ENCODE data around the gene LHPP.

Gene LHPP

DNA sequence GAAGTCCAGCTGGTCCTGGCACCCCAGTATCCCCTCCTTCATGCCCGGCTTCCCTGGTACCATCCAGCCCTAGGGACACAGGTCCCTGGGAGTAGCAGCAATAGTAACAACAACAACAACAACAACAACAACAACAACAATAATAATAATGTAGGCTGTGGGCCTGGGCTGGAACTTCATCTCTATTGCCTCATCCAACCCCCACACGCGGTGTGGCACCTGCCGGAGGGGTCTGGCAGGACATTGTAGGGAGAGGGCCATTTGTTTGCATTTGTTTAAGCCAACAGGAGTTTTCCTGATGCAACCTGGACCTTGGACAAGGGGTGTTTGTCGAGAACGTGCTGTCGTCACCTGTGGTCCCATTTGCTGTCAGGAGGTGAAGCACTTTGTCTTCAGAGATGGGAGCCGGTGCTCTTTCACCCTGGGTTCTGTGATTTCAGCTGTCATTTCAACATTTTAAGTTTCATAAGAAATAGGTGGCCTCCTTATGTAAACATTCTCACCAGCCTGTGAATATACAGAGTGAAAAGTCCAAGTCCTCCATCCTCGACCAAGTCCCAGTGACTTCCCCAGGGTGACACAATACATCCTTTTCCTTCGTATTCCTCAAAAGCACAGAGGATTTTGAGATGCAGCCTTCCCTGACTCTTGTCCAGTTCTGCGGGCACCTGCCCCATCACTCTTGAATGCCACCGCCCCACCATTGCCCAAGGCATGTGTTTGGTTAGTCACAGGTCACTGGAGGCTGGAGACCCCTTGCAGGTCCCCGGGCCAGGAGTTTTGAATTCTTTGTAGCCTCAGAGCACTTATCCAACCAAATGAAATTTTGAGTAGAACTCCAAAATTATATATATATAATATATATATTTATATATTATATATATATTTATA, 9.2 kb downstream of the LHPP start:
- Histone ChIP-seq H3K4me1 (no peaks in the 10 kb centered on the region), H3K9me3 (no peaks in the 10 kb centered on the region), H3K36me3 (replicated peaks) (no peaks in the 10 kb centered on the region), H3K4me3 (no peak overlapping the region), H3K27me3 (ENCODE audit: low read depth) (no peaks in the 10 kb centered on the region)
- in situ Hi-C loops (cut with MboI; ENCODE audit: low sequenced_read_pairs): no loop called here
- DNase-seq (ENCODE audit: low spot score in 2 of 2): peak in 1 of 2 experiments; percentile 17

- Histone ChIP-seq H3K9me3 (no peaks in the 10 kb centered on the region), H3K4me1 (no peaks in the 10 kb centered on the region), H3K27me3 (ENCODE audit: low read depth) (no peaks in the 10 kb centered on the region), H3K4me3 (no peak overlapping the region), H3K36me3 (replicated peaks) (no peaks in the 10 kb centered on the region)
- DNase-seq (ENCODE audit: low spot score in 2 of 2): no peak
- in situ Hi-C loops (cut with MboI; ENCODE audit: low sequenced_read_pairs): no loop called here
Measured at GRCh38 chr10:124472071-124472470, 10.4 kb downstream of the LHPP start.

DNA sequence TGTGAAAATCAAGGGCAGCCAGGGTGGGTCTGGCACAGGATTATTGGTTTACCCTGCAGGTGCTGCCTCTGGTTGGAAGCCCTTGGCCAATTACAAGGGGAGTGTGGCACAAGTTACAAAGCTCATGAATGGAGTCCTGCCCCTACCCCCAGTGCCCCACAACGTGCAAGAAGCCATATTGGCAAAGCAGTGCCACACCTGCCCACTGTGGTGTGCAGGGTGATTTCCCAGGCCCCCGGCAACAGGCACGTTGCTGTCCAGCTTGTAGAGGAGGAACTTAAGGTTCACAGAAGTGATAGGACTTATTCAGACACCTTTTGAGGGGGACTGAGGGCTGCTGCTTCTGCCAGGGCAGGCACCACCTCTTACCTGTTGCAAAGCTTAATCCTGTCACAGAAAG, 11.4 kb downstream of the LHPP start:
- no peak overlapping the region for H3K4me3 ChIP-seq
- H3K4me1 ChIP-seq: no peaks in the 10 kb centered on the region
- no peaks in the 10 kb centered on the region for H3K9me3 ChIP-seq
- no peaks in the 10 kb centered on the region for H3K36me3 ChIP-seq (replicated peaks)
- no peak for DNase-seq (ENCODE audit: low spot score in 2 of 2)
- H3K27me3 ChIP-seq (ENCODE audit: low read depth): no peaks in the 10 kb centered on the region
- in situ Hi-C loops (cut with MboI; ENCODE audit: low sequenced_read_pairs): no loop called here

DNA sequence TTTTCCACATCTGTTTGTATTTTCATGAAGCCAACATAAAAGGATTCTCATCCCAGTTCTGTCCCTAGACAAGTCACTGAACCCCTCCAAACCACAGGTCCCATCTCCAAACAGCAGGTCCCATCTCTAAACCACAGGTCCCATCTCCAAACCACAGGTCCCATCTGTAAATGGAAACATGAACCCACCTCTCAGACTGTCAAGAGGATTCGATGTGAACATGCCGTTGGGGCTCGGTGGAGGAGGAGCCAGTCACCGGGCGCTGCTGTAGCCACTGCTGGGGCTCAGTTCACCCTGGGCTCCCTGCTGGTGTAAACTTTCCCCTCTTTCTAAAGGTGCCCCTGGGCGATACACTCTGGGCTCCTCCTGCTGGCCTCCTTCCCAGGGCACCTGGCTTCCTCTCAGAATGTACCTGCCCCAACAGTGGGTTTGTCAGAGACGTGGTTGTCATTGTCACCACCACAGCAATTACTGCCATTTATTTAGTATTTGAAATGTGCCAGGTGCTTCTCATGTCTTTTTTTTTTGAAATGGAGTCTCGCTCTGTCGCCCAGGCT, 13.0 kb downstream of the LHPP start:
- no peaks in the 10 kb centered on the region for H3K9me3 ChIP-seq
- no peak for DNase-seq (ENCODE audit: low spot score in 2 of 2)
- no peaks in the 10 kb centered on the region for H3K4me1 ChIP-seq
- no peaks in the 10 kb centered on the region for H3K36me3 ChIP-seq (replicated peaks)
- in situ Hi-C loops (cut with MboI; ENCODE audit: low sequenced_read_pairs): no loop called here
- no peaks in the 10 kb centered on the region for H3K27me3 ChIP-seq (ENCODE audit: low read depth)
- H3K4me3 ChIP-seq: no peak overlapping the region

DNA sequence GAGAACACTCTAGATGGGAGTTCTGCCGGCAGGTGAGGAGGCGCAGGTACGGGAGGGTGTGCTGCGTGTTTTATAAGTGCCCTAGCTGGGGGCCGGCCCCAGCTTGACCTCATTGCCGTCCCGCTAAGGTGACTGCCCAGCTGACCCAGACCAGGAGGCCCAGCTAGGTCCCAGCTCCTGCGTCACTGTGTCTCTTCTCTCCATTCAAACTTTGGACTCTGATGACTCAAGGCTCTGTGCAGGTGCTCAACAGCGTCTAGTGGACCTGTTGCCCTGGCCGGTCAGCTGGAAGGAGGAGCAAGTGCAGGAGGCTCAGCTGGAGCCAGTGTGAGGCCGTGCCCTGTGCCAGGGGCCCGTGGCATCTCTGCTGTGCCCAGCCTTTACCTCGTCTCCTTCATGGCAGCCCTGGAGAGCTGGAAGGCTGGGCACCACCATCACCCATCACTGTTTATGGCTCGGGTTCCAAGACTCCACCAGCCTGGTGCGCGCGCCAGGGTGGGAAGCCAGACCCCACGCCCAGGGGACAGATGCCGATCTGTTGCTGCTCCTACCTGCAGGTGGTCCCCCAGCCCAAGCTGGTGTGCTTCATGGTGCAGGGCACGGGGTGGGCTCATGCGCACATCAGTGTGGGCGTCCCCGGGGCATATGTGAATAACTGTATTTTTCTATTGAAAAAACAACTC, 14.6 kb downstream of the LHPP start:
- no peaks in the 10 kb centered on the region for H3K27me3 ChIP-seq (ENCODE audit: low read depth)
- in situ Hi-C loops (cut with MboI; ENCODE audit: low sequenced_read_pairs): no loop called here
- no peak for DNase-seq (ENCODE audit: low spot score in 2 of 2)
- H3K4me1 ChIP-seq: no peaks in the 10 kb centered on the region
- H3K4me3 ChIP-seq: no peak overlapping the region
- H3K9me3 ChIP-seq: no peaks in the 10 kb centered on the region
- no peaks in the 10 kb centered on the region for H3K36me3 ChIP-seq (replicated peaks)

DNA sequence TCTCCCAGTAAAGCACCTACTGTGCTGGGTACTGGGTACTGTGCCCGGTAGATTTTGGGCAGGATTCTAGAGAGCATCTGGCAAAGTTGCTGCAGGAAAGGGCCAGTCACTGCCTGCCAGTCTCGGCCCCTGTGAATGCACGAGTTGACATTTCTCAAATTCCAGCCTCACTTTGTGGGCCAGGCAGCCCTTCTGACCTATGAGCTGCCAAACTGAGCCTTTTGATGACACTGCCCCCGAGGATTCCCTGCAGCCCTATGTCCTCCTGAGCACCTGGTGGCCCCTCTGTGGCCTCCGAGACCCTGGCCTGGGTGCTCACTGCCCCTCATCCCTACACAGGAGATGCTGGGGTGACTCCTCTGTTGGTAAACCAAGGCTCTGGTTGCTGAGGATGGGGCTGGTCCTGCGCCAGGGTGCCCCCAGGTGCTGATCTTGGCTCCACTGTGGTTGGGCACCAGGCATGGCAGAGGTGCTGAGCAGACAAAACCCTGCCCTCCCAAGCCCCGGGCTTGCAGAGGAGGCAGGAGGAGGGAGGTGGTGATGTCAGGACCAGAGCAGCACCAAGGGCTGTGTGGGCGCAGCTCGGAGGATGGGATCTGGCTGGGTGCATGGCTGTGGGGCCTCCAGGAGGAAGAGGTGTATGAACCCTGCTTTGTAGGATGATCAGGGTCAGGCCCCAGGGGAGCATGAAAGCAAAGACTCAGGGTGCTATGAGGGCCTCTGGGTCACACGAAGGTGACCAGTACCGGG, 16.2 kb downstream of the LHPP start:
- H3K4me3 ChIP-seq: no peak overlapping the region
- in situ Hi-C loops (cut with MboI; ENCODE audit: low sequenced_read_pairs): no loop called here
- H3K36me3 ChIP-seq (replicated peaks): no peaks in the 10 kb centered on the region
- no peaks in the 10 kb centered on the region for H3K27me3 ChIP-seq (ENCODE audit: low read depth)
- DNase-seq (ENCODE audit: low spot score in 2 of 2): no peak
- H3K4me1 ChIP-seq: no peaks in the 10 kb centered on the region
- no peaks in the 10 kb centered on the region for H3K9me3 ChIP-seq

DNA sequence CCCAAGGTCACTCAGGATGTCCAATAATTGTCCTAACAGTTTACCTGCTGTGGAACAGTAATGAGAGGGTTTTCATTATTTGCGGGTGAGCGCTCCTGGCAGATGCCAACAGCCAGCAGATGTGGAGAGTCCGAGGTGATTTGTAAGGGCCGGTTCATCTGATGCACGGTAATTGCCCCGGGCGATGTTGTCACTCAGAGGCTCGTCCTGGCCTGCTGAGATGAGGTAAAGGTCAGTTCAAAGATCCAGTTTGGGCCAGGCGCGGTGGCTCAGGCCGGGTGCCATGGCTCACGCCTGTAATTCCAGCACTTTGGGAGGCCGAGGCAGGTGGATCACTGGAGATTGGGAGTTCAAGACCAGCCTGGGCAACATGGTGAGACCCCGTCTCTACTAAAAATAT, 16.9 kb downstream of the LHPP start:
- no peaks in the 10 kb centered on the region for H3K4me1 ChIP-seq
- H3K9me3 ChIP-seq: no peaks in the 10 kb centered on the region
- in situ Hi-C loops (cut with MboI; ENCODE audit: low sequenced_read_pairs): no loop called here
- H3K4me3 ChIP-seq: no peak overlapping the region
- H3K27me3 ChIP-seq (ENCODE audit: low read depth): no peaks in the 10 kb centered on the region
- no peaks in the 10 kb centered on the region for H3K36me3 ChIP-seq (replicated peaks)
- no peak for DNase-seq (ENCODE audit: low spot score in 2 of 2)

GRCh38 chr10:124480860-124481259, 19.2 kb downstream of the LHPP start:
- no peaks in the 10 kb centered on the region for H3K9me3 ChIP-seq
- no peaks in the 10 kb centered on the region for H3K36me3 ChIP-seq (replicated peaks)
- no peak overlapping the region for H3K4me3 ChIP-seq
- H3K27me3 ChIP-seq (ENCODE audit: low read depth): no peaks in the 10 kb centered on the region
- no peaks in the 10 kb centered on the region for H3K4me1 ChIP-seq
- in situ Hi-C loops (cut with MboI; ENCODE audit: low sequenced_read_pairs): no loop called here
- DNase-seq (ENCODE audit: low spot score in 2 of 2): no peak

DNA sequence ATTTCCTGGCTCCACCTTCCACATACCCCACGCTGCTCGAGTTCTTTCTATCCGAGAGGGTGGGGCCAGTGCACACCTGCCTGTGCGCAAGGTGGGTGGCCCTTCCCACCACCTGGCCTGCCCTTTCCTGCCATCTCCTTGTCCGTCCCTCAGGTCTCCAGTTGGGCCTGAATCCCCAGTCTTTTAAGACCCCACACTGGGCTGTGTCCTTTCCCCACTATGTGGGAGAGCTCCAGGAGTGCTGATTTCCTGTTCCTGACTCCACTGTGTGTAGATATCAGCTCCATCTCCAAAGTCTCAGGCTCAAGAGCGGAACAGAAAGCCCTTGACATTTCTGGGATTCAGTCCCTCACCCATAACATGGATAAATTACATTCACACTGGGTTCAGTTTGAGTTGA, 20.1 kb downstream of the LHPP start:
- Histone ChIP-seq H3K36me3 (replicated peaks) (no peaks in the 10 kb centered on the region), H3K4me3 (no peak overlapping the region), H3K27me3 (ENCODE audit: low read depth) (no peaks in the 10 kb centered on the region), H3K4me1 (no peaks in the 10 kb centered on the region), H3K9me3 (no peaks in the 10 kb centered on the region; the same call in 1 of the 2 replicates)
- in situ Hi-C loops (cut with MboI; ENCODE audit: low sequenced_read_pairs): no loop called here
- DNase-seq (ENCODE audit: low spot score in 2 of 2): no peak

- peaks cover 4% of the 10 kb centered on the region for H3K9me3 ChIP-seq
- H3K4me1 ChIP-seq: no peaks in the 10 kb centered on the region
- no peak for DNase-seq (ENCODE audit: low spot score in 2 of 2)
- H3K4me3 ChIP-seq: no peak overlapping the region
- H3K36me3 ChIP-seq (replicated peaks): no peaks in the 10 kb centered on the region
- in situ Hi-C loops (cut with MboI; ENCODE audit: low sequenced_read_pairs): no loop called here
- H3K27me3 ChIP-seq (ENCODE audit: low read depth): no peaks in the 10 kb centered on the region
Measured at GRCh38 chr10:124482236-124482800, 20.7 kb downstream of the LHPP start.

DNA sequence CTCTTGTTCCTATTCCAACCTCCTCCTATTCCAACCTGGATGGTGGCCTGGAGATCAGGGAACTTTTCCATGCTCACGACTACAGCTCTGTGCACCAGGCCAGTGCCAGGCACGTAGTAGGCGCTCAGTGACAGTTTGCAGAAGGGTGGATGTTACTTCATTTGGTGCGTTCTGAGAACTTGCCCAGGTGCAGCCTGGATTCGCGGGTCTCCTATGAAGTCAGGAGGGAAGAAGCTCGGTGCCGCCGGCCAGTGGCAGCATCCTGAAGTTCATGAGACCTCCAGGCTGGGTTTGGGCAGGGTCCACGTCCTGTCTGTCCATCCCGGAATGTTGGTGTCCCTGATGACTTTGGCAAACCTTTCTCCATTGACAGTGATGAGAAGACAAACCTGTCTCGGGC, 21.3 kb downstream of the LHPP start:
- Histone ChIP-seq H3K4me1 (no peaks in the 10 kb centered on the region), H3K9me3 (peaks cover 4% of the 10 kb centered on the region), H3K27me3 (ENCODE audit: low read depth) (no peaks in the 10 kb centered on the region), H3K4me3 (no peak overlapping the region), H3K36me3 (replicated peaks) (no peaks in the 10 kb centered on the region)
- no peak for DNase-seq (ENCODE audit: low spot score in 2 of 2)
- in situ Hi-C loops (cut with MboI; ENCODE audit: low sequenced_read_pairs): no loop called here

DNA sequence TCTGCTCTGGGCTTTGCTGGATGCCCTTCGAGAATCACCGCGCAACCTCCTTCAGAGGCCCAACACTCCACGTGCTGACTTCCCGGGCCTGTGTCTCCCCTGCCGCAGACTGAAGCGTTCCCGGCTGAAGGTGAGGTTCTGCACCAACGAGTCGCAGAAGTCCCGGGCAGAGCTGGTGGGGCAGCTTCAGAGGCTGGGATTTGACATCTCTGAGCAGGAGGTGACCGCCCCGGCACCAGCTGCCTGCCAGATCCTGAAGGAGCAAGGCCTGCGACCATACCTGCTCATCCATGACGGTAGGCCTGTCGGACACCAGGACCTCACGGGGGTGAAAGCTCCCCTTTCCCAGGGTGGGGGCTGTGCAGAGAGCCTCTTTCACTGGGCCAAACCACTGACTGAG, 22.4 kb downstream of the LHPP start:
- in situ Hi-C loops (cut with MboI; ENCODE audit: low sequenced_read_pairs): no loop called here
- DNase-seq (ENCODE audit: low spot score in 2 of 2): no peak
- Histone ChIP-seq H3K4me1 (no peaks in the 10 kb centered on the region), H3K36me3 (replicated peaks) (no peaks in the 10 kb centered on the region), H3K9me3 (peaks cover 4% of the 10 kb centered on the region), H3K4me3 (no peak overlapping the region), H3K27me3 (ENCODE audit: low read depth) (no peaks in the 10 kb centered on the region)

DNA sequence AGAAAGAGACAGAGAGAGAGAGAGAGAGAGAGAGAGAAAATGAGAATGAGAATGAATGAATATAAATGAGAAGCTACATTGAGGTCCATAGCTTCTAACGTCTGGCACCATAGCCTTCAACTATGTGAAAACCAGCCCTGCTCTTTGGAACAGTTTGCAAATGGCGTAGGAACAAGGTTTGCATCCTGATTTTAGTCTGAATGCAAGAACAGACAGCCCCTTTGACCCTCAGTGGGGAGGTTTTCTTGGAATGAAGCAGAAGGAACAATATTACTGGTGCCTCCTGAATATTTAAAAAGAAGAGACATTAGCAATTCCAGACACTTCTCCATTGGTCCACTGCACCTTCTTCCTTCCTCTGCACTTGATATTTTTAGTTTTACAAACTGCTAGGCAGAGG, 23.0 kb downstream of the LHPP start:
- H3K36me3 ChIP-seq (replicated peaks): no peaks in the 10 kb centered on the region
- peaks cover 4% of the 10 kb centered on the region for H3K9me3 ChIP-seq
- no peak for DNase-seq (ENCODE audit: low spot score in 2 of 2)
- no peaks in the 10 kb centered on the region for H3K27me3 ChIP-seq (ENCODE audit: low read depth)
- no peaks in the 10 kb centered on the region for H3K4me1 ChIP-seq
- no peak overlapping the region for H3K4me3 ChIP-seq
- in situ Hi-C loops (cut with MboI; ENCODE audit: low sequenced_read_pairs): no loop called here
